ENCODE data around the gene NFE2. TPM values are rescaled to one million over a fixed set of nuclear protein-coding genes. Genes with fewer than 3 reads are reported as not detected.
"Not testable (repeated sequence)": the region's sequence is repeated elsewhere in the genome, so short reads cannot be mapped to it uniquely, and the experiment has no call there.

NFE2 gene
- polyA plus RNA-seq, 4 donors = 1.9 to 11.1 (median 2.8) TPM

- DNase-seq (ENCODE audit: low read depth in 4 of 4, low spot score in 3 of 4) = no peak
Measured at GRCh38 chr12:54285150-54286041, 15.4 kb downstream of the NFE2 start.

- DNase-seq (ENCODE audit: low read depth in 4 of 4, low spot score in 3 of 4) = not testable (repeated sequence)
Measured at GRCh38 chr12:54284070-54284780, 16.6 kb downstream of the NFE2 start.

GRCh38 chr12:54282949-54283593 lies 17.7 kb downstream of the NFE2 start:
- DNase-seq (ENCODE audit: low read depth in 4 of 4, low spot score in 3 of 4) = no peak

- not testable (repeated sequence) for DNase-seq (ENCODE audit: low read depth in 4 of 4, low spot score in 3 of 4)
Measured at GRCh38 chr12:54281694-54282093, 19.1 kb downstream of the NFE2 start.

- not testable (repeated sequence) for DNase-seq (ENCODE audit: low read depth in 4 of 4, low spot score in 3 of 4)
Measured at GRCh38 chr12:54281261-54281638, 19.6 kb downstream of the NFE2 start.

- peak; percentile 98 to 99 (median 98) for DNase-seq (ENCODE audit: low read depth in 4 of 4, low spot score in 3 of 4)
Measured at GRCh38 chr12:54280468-54281260, 20.2 kb downstream of the NFE2 start, which contains the start of gene HNRNPA1. TSS of gene HNRNPA1 (plus strand) at chr12:54280726. CDS start at chr12:54280808, 82 bp downstream.

GRCh38 chr12:54279632-54280467 lies 21.0 kb downstream of the NFE2 start, which contains the start of gene CBX5:
TSS of gene CBX5 (minus strand) at chr12:54280122. CDS start at chr12:54257650, 22,472 bp downstream.
- DNase-seq (ENCODE audit: low read depth in 4 of 4, low spot score in 3 of 4) = peak; percentile 98 to 99 (median 99)

- DNase-seq (ENCODE audit: low read depth in 4 of 4, low spot score in 3 of 4) = no peak
Measured at GRCh38 chr12:54279227-54279631, 21.6 kb downstream of the NFE2 start.

GRCh38 chr12:54277823-54278276 lies 23.0 kb downstream of the NFE2 start:
- DNase-seq (ENCODE audit: low read depth in 4 of 4, low spot score in 3 of 4) = no peak

- DNase-seq (ENCODE audit: low read depth in 4 of 4, low spot score in 3 of 4) = no peak
Measured at GRCh38 chr12:54276368-54276767, 24.4 kb downstream of the NFE2 start.

- no peak for DNase-seq (ENCODE audit: low read depth in 4 of 4, low spot score in 3 of 4)
Measured at GRCh38 chr12:54273981-54274380, 26.8 kb downstream of the NFE2 start.

GRCh38 chr12:54272214-54272613 lies 28.6 kb downstream of the NFE2 start:
- no peak for DNase-seq (ENCODE audit: low read depth in 4 of 4, low spot score in 3 of 4)

- DNase-seq (ENCODE audit: low read depth in 4 of 4, low spot score in 3 of 4) = no peak
Measured at GRCh38 chr12:54270345-54270744, 30.5 kb downstream of the NFE2 start.

GRCh38 chr12:54266852-54267251 lies 34.0 kb downstream of the NFE2 start:
- no peak for DNase-seq (ENCODE audit: low read depth in 4 of 4, low spot score in 3 of 4)

- no peak for DNase-seq (ENCODE audit: low read depth in 4 of 4, low spot score in 3 of 4)
Measured at GRCh38 chr12:54265364-54265812, 35.4 kb downstream of the NFE2 start.

GRCh38 chr12:54262403-54262925 lies 38.4 kb downstream of the NFE2 start:
- DNase-seq (ENCODE audit: low read depth in 4 of 4, low spot score in 3 of 4) = no peak

- no peak for DNase-seq (ENCODE audit: low read depth in 4 of 4, low spot score in 3 of 4)
Measured at GRCh38 chr12:54261815-54262402, 38.9 kb downstream of the NFE2 start.

- DNase-seq (ENCODE audit: low read depth in 4 of 4, low spot score in 3 of 4) = peak; percentile 80 to 84 (median 82)
Measured at GRCh38 chr12:54259194-54260011, 41.4 kb downstream of the NFE2 start.
